SK-N-MC (cell line): ENCODE measurements around the gene PCDH18.
"Not testable (repeated sequence)": the region's sequence is repeated elsewhere in the genome, so short reads cannot be mapped to it uniquely, and the experiment has no call there.

ENCODE experiments used
- DNase-seq: peaks from one replicate; pipeline ENCODE4 v3.0.0-alpha.2; 2011; ENCODE audit warnings: low read depth, low spot score
- H3K27ac ChIP-seq: fragments of 200-600 bp; sonication (generic); 2 replicates; pipeline ENCODE4 v1.5.1; 2016; ENCODE audit warnings: mixed run types
- H3K36me3 ChIP-seq: fragments of 200-600 bp; sonication (generic); 2 replicates; pipeline ENCODE4 v1.6.1; 2017; ENCODE audit warnings: antibody characterized with exemption, low read length, mixed read lengths; ENCODE audit not compliant: insufficient read depth
- H3K4me3 ChIP-seq: fragments of 200-600 bp; sonication (generic); 2 replicates; pipeline ENCODE4 v1.5.1; 2016
- H3K9ac ChIP-seq: fragments of 200-600 bp; sonication (generic); 2 replicates; pipeline ENCODE4 v1.8.0; 2017; ENCODE audit warnings: mixed run types, mixed read lengths; ENCODE audit not compliant: insufficient read length
- H3K9me3 ChIP-seq: fragments of 200-600 bp; sonication (generic); 2 replicates; pipeline ENCODE4 v1.6.1; 2017; ENCODE audit warnings: low read depth, mild to moderate bottlenecking, antibody characterized with exemption, low read length, moderate library complexity, mixed read lengths
- EZH2 ChIP-seq: fragments of 200-600 bp; sonication (generic); IDR thresholded peaks from one replicate; pipeline ENCODE4 v1.6.1; 2017; ENCODE audit warnings: antibody characterized with exemption
- FOXP2 ChIP-seq: optimal IDR thresholded peaks from 2 replicates; pipeline ENCODE3; 2011; ENCODE audit warnings: mild to moderate bottlenecking, moderate library complexity; ENCODE audit not compliant: insufficient read depth; ENCODE audit errors: extremely low read length, control extremely low read depth
- POLR2AphosphoS5 ChIP-seq: IDR thresholded peaks from 2 replicates; pipeline ENCODE4 v1.6.1; 2012; ENCODE audit warnings: mild to moderate bottlenecking, low read depth, low read length, borderline replicate concordance

PCDH18 gene

GRCh38 chr4:137526681-137527080, 5.6 kb downstream of the PCDH18 start:
- Histone ChIP-seq H3K36me3 (peaks cover 70% of the 10 kb centered on the region), H3K9me3 (no peaks in the 10 kb centered on the region), H3K9ac (no peak overlapping the region), H3K27ac (no peak overlapping the region), H3K4me3 (no peak overlapping the region)
- no peak for DNase-seq
- TF ChIP-seq POLR2AphosphoS5 (no peak), FOXP2 (no peak), EZH2 (no peak)

GRCh38 chr4:137524725-137525369, 7.4 kb downstream of the PCDH18 start:
- Histone ChIP-seq H3K9ac (no peak overlapping the region), H3K4me3 (no peak overlapping the region), H3K36me3 (peaks cover 75% of the 10 kb centered on the region), H3K9me3 (no peaks in the 10 kb centered on the region), H3K27ac (no peak overlapping the region)
- DNase-seq = no peak
- TF ChIP-seq EZH2 = no peak
- TF ChIP-seq FOXP2 = no peak
- no peak for TF ChIP-seq POLR2AphosphoS5

GRCh38 chr4:137523329-137523728, 9.0 kb downstream of the PCDH18 start:
- peaks cover 61% of the 10 kb centered on the region for H3K36me3 ChIP-seq
- no peak overlapping the region for H3K9ac ChIP-seq
- TF ChIP-seq POLR2AphosphoS5 (no peak), FOXP2 (no peak), EZH2 (no peak)
- no peak overlapping the region for H3K27ac ChIP-seq
- DNase-seq = no peak
- no peaks in the 10 kb centered on the region for H3K9me3 ChIP-seq
- H3K4me3 ChIP-seq = no peak overlapping the region

- no peak overlapping the region for H3K9ac ChIP-seq
- TF ChIP-seq FOXP2 (no peak), POLR2AphosphoS5 (no peak), EZH2 (no peak)
- H3K36me3 ChIP-seq = peaks cover 40% of the 10 kb centered on the region
- DNase-seq = no peak
- H3K27ac ChIP-seq = no peak overlapping the region
- no peak overlapping the region for H3K4me3 ChIP-seq
- no peaks in the 10 kb centered on the region for H3K9me3 ChIP-seq
These were observed 11.2 kb downstream of the PCDH18 start for GRCh38 chr4:137521053-137521452.

GRCh38 chr4:137519406-137519805, 12.9 kb downstream of the PCDH18 start:
- no peak for DNase-seq
- TF ChIP-seq EZH2 (no peak), POLR2AphosphoS5 (no peak), FOXP2 (no peak)
- H3K4me3 ChIP-seq = no peak overlapping the region
- H3K27ac ChIP-seq = peak overlapping the region; percentile 71
- no peaks in the 10 kb centered on the region for H3K9me3 ChIP-seq
- peaks cover 29% of the 10 kb centered on the region for H3K36me3 ChIP-seq
- peak overlapping the region; percentile 46 for H3K9ac ChIP-seq

- not testable (repeated sequence) for DNase-seq, H3K9ac ChIP-seq, H3K27ac ChIP-seq, H3K4me3 ChIP-seq, H3K9me3 ChIP-seq
- peaks cover 15% of the 10 kb centered on the region for H3K36me3 ChIP-seq
These were observed 15.0 kb downstream of the PCDH18 start for GRCh38 chr4:137517323-137517722.

GRCh38 chr4:137514406-137515111, 17.7 kb downstream of the PCDH18 start:
- H3K9me3 ChIP-seq = no peaks in the 10 kb centered on the region
- peak overlapping the region; percentile 52 for H3K4me3 ChIP-seq
- peak; percentile 13; the same call in 1 of the 2 replicates for TF ChIP-seq POLR2AphosphoS5
- no peak for TF ChIP-seq EZH2
- H3K36me3 ChIP-seq = no peaks in the 10 kb centered on the region
- H3K27ac ChIP-seq = peak overlapping the region; percentile 93
- no peak overlapping the region for H3K9ac ChIP-seq
- DNase-seq = peak; percentile 89

- TF ChIP-seq POLR2AphosphoS5 = no peak
- TF ChIP-seq FOXP2 = no peak
- no peak for TF ChIP-seq EZH2
- Histone ChIP-seq H3K9me3 (no peaks in the 10 kb centered on the region), H3K27ac (peak overlapping the region; percentile 15), H3K4me3 (peak overlapping the region; percentile 34; the same call in 1 of the 2 replicates), H3K36me3 (no peaks in the 10 kb centered on the region), H3K9ac (peak overlapping the region; percentile 11)
- DNase-seq = no peak
These were observed 21.6 kb downstream of the PCDH18 start for GRCh38 chr4:137510557-137511265.
